Forelimb muscle (tissue), 1 donor: ENCODE data around the gene LYVE1. TPM values are rescaled to one million over a fixed set of nuclear protein-coding genes. Genes with fewer than 3 reads are reported as not detected.

ENCODE experiments used
- DNase-seq: peaks from one replicate; pipeline ENCODE4 v3.0.0-alpha.2; 2013; ENCODE audit warnings: low read depth
- polyA plus RNA-seq: library from polyadenylated mRNA; unstranded; fragments of 120-200 nt; gene quantifications from one replicate; pipeline ENCODE4 v1.2.1, GENCODE V29; 2013; ENCODE audit not compliant: insufficient read length

LYVE1 gene
- polyA plus RNA-seq, 1 donor: 66.6 TPM

GRCh38 chr11:10522921-10523320 lies 45.5 kb downstream of the LYVE1 start:
- no peak for DNase-seq

- no peak for DNase-seq
Observed at GRCh38 chr11:10522276-10522675, 46.2 kb downstream of the LYVE1 start.

- DNase-seq: no peak
Observed at GRCh38 chr11:10520562-10520961, 47.9 kb downstream of the LYVE1 start.

GRCh38 chr11:10519630-10520029 lies 48.8 kb downstream of the LYVE1 start:
- no peak for DNase-seq

GRCh38 chr11:10518891-10519290 lies 49.6 kb downstream of the LYVE1 start:
- no peak for DNase-seq

GRCh38 chr11:10518123-10518522 lies 50.3 kb downstream of the LYVE1 start:
- DNase-seq: no peak

- no peak for DNase-seq
Observed at GRCh38 chr11:10515418-10515817, 53.0 kb downstream of the LYVE1 start.

- no peak for DNase-seq
Observed at GRCh38 chr11:10514709-10515108, 53.8 kb downstream of the LYVE1 start.

GRCh38 chr11:10514202-10514601 lies 54.3 kb downstream of the LYVE1 start:
- no peak for DNase-seq

GRCh38 chr11:10511181-10511621 lies 57.3 kb downstream of the LYVE1 start:
- DNase-seq: no peak

Other genes starting within 250 kb of the LYVE1 start
- 5.3 TPM for gene AMPD3, start 113.4 kb downstream of the LYVE1 start, polyA plus RNA-seq
- gene RNF141, start 27.5 kb downstream of the LYVE1 start, polyA plus RNA-seq: 23.0 TPM
- 4.9 TPM for gene IRAG1, start 125.1 kb upstream of the LYVE1 start, polyA plus RNA-seq
- gene CTR9, start 182.6 kb upstream of the LYVE1 start, polyA plus RNA-seq: 28.7 TPM
- 709 TPM for gene EIF4G2, start 240.3 kb upstream of the LYVE1 start, polyA plus RNA-seq